ENCODE data around the gene IPO9.

IPO9 gene

GRCh38 chr1:201791779-201792173, 37.2 kb upstream of the IPO9 start:
- peaks cover 31% of the 10 kb centered on the region for H3K36me3 ChIP-seq (replicated peaks)

GRCh38 chr1:201792534-201793305, 36.2 kb upstream of the IPO9 start:
- in situ Hi-C loops (cut with MboI; ENCODE audit: low sequenced_read_pairs) = loop anchor here (5.0 kb wide), 1 partner anchor 230 kb away; no protein-coding TSS in a partner anchor
- H3K9me3 ChIP-seq = no peaks in the 10 kb centered on the region
- 0 out of 2 replicates have a peak, but pooled peaks cover 2% of the 10 kb centered on the region for H3K4me1 ChIP-seq
- DNase-seq (ENCODE audit: low spot score in 2 of 2) = peak; percentile 76 to 83
- no peaks in the 10 kb centered on the region for H3K27me3 ChIP-seq (ENCODE audit: low read depth)
- H3K4me3 ChIP-seq = no peak overlapping the region
- peaks cover 27% of the 10 kb centered on the region for H3K36me3 ChIP-seq (replicated peaks)

More at GRCh38 chr1:201791779-201792173, 37.2 kb upstream of the IPO9 start:
- H3K9me3 ChIP-seq = no peaks in the 10 kb centered on the region
- no peak overlapping the region for H3K4me3 ChIP-seq
- H3K4me1 ChIP-seq = 0 out of 2 replicates have a peak, but pooled peaks cover 2% of the 10 kb centered on the region
- in situ Hi-C loops (cut with MboI; ENCODE audit: low sequenced_read_pairs) = loop anchor here (5.0 kb wide), 1 partner anchor 229 kb away; no protein-coding TSS in a partner anchor
- H3K27me3 ChIP-seq (ENCODE audit: low read depth) = no peaks in the 10 kb centered on the region
- no peak for DNase-seq (ENCODE audit: low spot score in 2 of 2)

- Histone ChIP-seq H3K9me3 (no peaks in the 10 kb centered on the region), H3K4me3 (no peak overlapping the region), H3K4me1 (0 out of 2 replicates have a peak, but pooled peaks cover 2% of the 10 kb centered on the region), H3K27me3 (ENCODE audit: low read depth) (no peaks in the 10 kb centered on the region), H3K36me3 (replicated peaks) (peaks cover 27% of the 10 kb centered on the region)
- in situ Hi-C loops (cut with MboI; ENCODE audit: low sequenced_read_pairs) = loop anchor here (5.0 kb wide), 1 partner anchor 231 kb away; no protein-coding TSS in a partner anchor
- DNase-seq (ENCODE audit: low spot score in 2 of 2) = no peak
Measured at GRCh38 chr1:201793306-201793925, 35.5 kb upstream of the IPO9 start.

GRCh38 chr1:201795066-201795465, 33.9 kb upstream of the IPO9 start:
- DNase-seq (ENCODE audit: low spot score in 2 of 2) = peak in 1 of 2 experiments; percentile 49
- in situ Hi-C loops (cut with MboI; ENCODE audit: low sequenced_read_pairs) = no loop called here
- Histone ChIP-seq H3K27me3 (ENCODE audit: low read depth) (no peaks in the 10 kb centered on the region), H3K36me3 (replicated peaks) (peaks cover 27% of the 10 kb centered on the region), H3K4me3 (no peak overlapping the region), H3K4me1 (0 out of 2 replicates have a peak, but pooled peaks cover 2% of the 10 kb centered on the region), H3K9me3 (no peaks in the 10 kb centered on the region)

GRCh38 chr1:201800246-201800645, 28.7 kb upstream of the IPO9 start:
- H3K27me3 ChIP-seq (ENCODE audit: low read depth) = no peaks in the 10 kb centered on the region
- H3K9me3 ChIP-seq = no peaks in the 10 kb centered on the region
- H3K36me3 ChIP-seq (replicated peaks) = peaks cover 11% of the 10 kb centered on the region
- H3K4me1 ChIP-seq = no peaks in the 10 kb centered on the region
- no peak overlapping the region for H3K4me3 ChIP-seq
- no peak for DNase-seq (ENCODE audit: low spot score in 2 of 2)
- in situ Hi-C loops (cut with MboI; ENCODE audit: low sequenced_read_pairs) = no loop called here

DNA sequence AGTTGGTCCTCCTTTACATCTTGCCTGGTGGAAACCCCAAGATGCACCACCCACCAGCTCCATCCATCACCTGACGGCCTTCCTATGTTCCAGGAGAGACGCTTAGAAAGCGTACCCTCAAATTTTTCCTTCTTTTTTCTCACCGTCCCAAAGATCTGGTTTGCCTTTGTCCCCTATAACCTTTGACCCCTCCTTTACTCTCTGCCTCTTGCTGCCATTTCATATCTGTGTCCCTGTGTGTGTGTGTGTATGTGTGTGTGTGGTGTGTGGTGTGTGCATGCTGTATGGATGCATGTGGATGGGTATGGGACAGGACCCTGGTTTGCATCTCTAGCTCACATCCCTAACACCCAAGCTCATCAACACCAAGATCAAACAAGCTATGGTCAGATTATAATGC, 22.2 kb upstream of the IPO9 start:
- no peaks in the 10 kb centered on the region for H3K27me3 ChIP-seq (ENCODE audit: low read depth)
- DNase-seq (ENCODE audit: low spot score in 2 of 2) = no peak
- no peaks in the 10 kb centered on the region for H3K4me1 ChIP-seq
- no peak overlapping the region for H3K4me3 ChIP-seq
- H3K9me3 ChIP-seq = no peaks in the 10 kb centered on the region
- in situ Hi-C loops (cut with MboI; ENCODE audit: low sequenced_read_pairs) = no loop called here
- H3K36me3 ChIP-seq (replicated peaks) = peaks cover 46% of the 10 kb centered on the region

DNA sequence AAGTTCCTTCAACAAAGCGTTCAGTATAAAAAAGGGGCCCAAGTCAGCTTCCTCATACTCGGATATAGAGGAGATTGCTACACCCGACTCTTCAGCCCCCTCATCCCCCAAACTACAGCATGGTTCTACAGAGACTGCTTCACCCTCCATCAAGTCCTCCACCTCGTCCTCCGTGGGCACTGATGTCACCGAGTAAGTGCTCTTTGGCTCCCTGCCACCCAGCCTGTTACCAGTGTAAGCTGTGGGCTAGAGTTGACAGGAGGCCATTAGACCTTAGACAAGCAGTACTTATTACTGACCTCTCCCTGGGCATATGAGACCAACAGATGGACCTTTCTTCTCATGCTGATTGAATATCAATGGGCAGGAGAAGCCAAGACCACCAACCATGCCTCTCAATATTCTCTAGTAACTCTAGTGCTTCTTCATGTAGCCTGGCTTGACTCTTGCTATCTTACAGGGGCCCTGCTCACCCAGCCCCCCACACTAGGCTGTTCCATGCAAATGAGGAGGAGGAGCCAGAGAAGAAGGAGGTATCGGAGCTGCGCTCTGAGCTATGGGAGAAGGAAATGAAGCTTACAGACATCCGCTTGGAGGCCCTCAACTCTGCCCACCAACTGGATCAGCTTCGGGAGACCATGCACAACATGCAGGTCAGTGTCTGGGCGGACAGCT, 20.9 kb upstream of the IPO9 start:
- H3K27me3 ChIP-seq (ENCODE audit: low read depth) = no peaks in the 10 kb centered on the region
- in situ Hi-C loops (cut with MboI; ENCODE audit: low sequenced_read_pairs) = no loop called here
- no peak for DNase-seq (ENCODE audit: low spot score in 2 of 2)
- no peaks in the 10 kb centered on the region for H3K4me1 ChIP-seq
- H3K36me3 ChIP-seq (replicated peaks) = peaks cover 56% of the 10 kb centered on the region
- H3K4me3 ChIP-seq = no peak overlapping the region
- no peaks in the 10 kb centered on the region for H3K9me3 ChIP-seq

GRCh38 chr1:201808633-201808990, 20.3 kb upstream of the IPO9 start:
- Histone ChIP-seq H3K4me1 (no peaks in the 10 kb centered on the region), H3K36me3 (replicated peaks) (peaks cover 57% of the 10 kb centered on the region), H3K27me3 (ENCODE audit: low read depth) (no peaks in the 10 kb centered on the region), H3K9me3 (no peaks in the 10 kb centered on the region), H3K4me3 (no peak overlapping the region)
- in situ Hi-C loops (cut with MboI; ENCODE audit: low sequenced_read_pairs) = no loop called here
- no peak for DNase-seq (ENCODE audit: low spot score in 2 of 2)

DNA sequence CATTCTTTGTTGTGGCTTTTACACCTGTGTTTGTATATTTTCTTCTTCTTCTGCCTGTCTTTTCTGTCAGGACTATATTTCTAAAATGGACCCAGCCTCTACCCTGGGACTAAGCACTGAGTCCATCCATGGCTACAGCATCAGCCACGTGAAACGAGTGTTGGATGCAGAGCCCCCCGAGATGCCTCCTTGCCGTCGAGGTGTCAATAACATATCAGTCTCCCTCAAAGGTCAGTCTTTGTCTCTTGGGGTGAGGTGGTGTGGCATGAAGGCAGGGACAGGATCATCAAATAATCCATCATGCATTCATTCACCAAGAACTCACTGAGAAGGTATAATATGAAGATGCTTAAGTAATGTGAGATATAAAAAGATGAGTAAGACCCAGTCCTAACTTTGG, 19.1 kb upstream of the IPO9 start:
- in situ Hi-C loops (cut with MboI; ENCODE audit: low sequenced_read_pairs) = no loop called here
- no peak for DNase-seq (ENCODE audit: low spot score in 2 of 2)
- Histone ChIP-seq H3K4me1 (no peaks in the 10 kb centered on the region), H3K27me3 (ENCODE audit: low read depth) (no peaks in the 10 kb centered on the region), H3K36me3 (replicated peaks) (peaks cover 57% of the 10 kb centered on the region), H3K9me3 (no peaks in the 10 kb centered on the region), H3K4me3 (no peak overlapping the region)

DNA sequence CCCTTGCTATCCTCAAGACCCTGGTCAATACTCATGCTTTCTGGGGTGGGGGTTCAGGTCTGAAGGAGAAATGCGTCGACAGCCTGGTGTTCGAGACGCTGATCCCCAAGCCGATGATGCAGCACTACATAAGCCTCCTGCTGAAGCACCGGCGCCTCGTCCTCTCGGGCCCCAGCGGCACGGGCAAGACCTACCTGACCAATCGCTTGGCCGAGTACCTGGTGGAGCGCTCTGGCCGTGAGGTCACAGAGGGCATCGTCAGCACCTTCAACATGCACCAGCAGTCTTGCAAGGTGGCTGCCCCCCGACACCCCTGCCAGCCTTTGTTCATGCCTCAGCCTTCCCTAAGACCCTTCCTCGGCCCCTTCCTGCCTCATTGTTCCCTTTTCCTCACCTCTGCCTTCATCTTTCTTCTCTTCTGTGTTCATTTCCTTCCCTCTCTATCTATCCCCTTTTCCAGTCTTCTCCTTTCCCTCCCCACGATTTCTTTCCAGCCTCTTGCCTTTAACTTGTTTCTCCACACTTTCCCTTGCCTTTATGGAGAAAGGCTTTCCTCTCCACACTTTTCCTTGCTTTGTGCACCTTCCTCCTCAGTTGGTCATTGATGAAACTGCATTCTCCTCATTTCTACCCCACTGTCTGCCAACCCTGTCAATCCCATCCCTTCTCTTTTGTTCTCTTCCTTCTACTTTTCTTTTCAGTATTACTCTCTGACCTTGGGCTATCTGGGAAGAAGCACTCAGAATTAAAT, 18.3 kb upstream of the IPO9 start:
- Histone ChIP-seq H3K4me1 (no peaks in the 10 kb centered on the region), H3K4me3 (no peak overlapping the region), H3K36me3 (replicated peaks) (peaks cover 62% of the 10 kb centered on the region), H3K9me3 (no peaks in the 10 kb centered on the region), H3K27me3 (ENCODE audit: low read depth) (no peaks in the 10 kb centered on the region)
- in situ Hi-C loops (cut with MboI; ENCODE audit: low sequenced_read_pairs) = no loop called here
- DNase-seq (ENCODE audit: low spot score in 2 of 2) = no peak

DNA sequence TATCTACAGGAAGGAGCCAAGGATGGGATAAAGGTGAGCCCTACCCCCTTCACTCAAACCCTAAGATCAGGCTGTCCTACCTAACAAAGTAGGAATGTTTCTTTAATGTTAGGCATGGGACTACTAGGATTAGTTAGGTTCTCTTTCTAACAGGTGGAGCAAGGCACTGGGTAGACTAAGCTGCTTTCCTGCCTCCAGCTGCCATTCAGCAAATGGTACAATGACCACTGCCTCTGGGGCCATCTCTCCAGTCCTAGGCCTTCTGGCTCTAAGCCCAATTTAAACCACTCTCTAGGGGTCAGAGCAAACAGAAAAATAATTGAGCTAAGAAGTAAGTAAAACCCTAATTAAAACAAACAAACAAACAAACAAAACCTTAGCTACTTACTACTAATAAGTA, 15.7 kb upstream of the IPO9 start:
- no peaks in the 10 kb centered on the region for H3K27me3 ChIP-seq (ENCODE audit: low read depth)
- no peak for DNase-seq (ENCODE audit: low spot score in 2 of 2)
- H3K4me3 ChIP-seq = no peak overlapping the region
- H3K9me3 ChIP-seq = no peaks in the 10 kb centered on the region
- H3K36me3 ChIP-seq (replicated peaks) = peaks cover 59% of the 10 kb centered on the region
- no peaks in the 10 kb centered on the region for H3K4me1 ChIP-seq
- in situ Hi-C loops (cut with MboI; ENCODE audit: low sequenced_read_pairs) = no loop called here

DNA sequence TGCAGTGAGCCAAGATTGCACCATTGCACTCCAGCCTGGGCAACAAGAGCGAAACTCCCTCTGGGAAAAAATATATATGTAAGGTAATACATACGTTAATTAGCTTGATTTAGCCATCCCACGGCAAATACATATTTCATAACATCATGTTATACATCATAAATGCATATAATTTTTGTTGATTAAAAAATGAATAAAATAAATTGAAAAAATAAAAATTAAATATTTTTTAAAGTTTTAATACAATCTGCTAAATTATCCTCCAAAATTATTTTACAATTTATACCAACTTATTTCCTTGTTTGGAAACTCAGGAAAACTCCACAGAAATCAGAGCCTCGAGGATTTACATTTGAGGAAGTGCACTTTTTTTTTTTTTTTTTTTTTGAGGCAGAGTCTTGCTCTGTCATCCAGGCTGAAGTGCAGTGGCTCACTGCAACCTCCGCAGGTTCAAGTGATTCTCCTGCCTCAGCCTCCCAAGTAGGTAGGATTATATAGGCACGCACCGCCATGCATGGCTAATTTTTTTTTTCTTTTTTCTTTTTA, 12.6 kb upstream of the IPO9 start:
- no peak for DNase-seq (ENCODE audit: low spot score in 2 of 2)
- H3K9me3 ChIP-seq = no peaks in the 10 kb centered on the region
- H3K4me3 ChIP-seq = no peak overlapping the region
- H3K4me1 ChIP-seq = no peaks in the 10 kb centered on the region
- peaks cover 48% of the 10 kb centered on the region for H3K36me3 ChIP-seq (replicated peaks)
- H3K27me3 ChIP-seq (ENCODE audit: low read depth) = no peaks in the 10 kb centered on the region
- in situ Hi-C loops (cut with MboI; ENCODE audit: low sequenced_read_pairs) = no loop called here

- Histone ChIP-seq H3K4me1 (no peaks in the 10 kb centered on the region), H3K27me3 (ENCODE audit: low read depth) (no peaks in the 10 kb centered on the region), H3K9me3 (no peaks in the 10 kb centered on the region), H3K36me3 (replicated peaks) (peaks cover 33% of the 10 kb centered on the region), H3K4me3 (no peak overlapping the region)
- in situ Hi-C loops (cut with MboI; ENCODE audit: low sequenced_read_pairs) = no loop called here
- DNase-seq (ENCODE audit: low spot score in 2 of 2) = no peak
Measured at GRCh38 chr1:201818971-201819750, 9.8 kb upstream of the IPO9 start.
